Measurements from ENCODE around the gene SPACA4.

SPACA4 gene

DNA sequence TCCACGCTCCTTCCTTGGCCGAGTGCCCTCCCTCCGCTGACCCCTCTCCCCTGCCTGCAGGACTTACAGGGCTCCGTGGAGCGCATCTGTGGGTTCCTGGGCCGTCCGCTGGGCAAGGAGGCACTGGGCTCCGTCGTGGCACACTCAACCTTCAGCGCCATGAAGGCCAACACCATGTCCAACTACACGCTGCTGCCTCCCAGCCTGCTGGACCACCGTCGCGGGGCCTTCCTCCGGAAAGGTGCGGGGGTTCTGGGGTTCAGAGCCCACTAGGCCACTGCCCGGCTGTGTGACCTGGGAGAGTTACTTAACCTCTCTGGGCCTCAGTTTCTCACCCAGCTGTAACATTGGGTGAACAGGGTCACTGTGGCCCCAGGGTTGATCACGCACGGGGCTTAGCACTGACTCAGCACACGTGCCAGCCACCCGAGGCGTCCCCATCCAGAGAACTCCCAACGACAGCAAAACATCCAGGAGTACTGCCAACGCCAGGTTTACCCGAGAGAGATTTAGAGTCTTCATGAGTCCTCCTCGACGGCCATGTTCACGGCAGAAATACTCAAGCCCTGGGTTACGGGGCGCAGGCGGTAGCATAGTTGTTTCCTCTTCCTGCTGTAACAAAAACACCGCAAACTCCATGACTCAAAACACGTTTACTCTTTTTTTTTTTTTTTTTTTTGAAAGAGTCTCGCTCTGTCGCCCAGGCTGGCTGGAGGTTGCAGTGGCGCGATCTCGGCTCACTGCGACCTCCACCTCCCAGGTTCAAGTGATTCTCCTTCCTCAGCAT, 9.7 kb upstream of the SPACA4 start:
- DNase-seq (ENCODE audit: low spot score), result no peak

- no peak for DNase-seq (ENCODE audit: low spot score)
Observed at GRCh38 chr19:48598996-48599700, 7.4 kb upstream of the SPACA4 start.

DNA sequence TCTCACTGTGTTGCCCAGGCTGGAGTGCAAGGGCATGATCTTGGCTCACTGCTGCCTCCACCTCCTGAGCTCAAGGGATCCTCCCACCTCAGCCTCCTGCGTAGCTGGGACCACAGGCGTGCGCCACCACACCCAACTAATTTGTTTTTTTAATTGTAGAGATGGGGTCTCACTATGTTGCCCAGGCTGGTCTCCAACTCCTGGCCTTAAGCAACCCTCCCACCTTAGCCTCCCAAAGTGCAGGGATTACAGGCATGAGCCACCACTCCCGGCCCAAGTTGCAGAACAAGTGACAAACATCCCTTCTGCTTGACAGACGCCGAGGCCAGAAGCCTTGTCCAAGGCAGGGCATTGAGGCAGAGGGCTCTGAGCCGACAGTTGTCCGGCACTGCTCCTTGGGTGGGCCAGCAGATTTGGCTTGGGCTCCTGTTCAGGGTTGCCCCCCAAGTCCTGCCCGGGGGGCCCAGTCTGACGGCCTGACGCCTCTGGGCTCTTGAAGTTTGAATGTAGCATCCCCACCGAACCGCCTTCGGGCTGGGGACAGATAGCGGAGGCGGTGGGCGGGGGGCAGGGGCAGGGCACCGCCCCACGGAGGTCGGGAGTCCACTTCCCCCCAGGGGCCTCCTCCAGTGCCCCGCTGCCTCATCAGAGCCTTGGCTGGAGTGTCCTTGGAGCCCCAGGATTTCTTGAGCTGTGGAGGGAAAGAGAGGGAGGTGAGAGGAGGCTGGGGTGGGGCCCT, 5.7 kb upstream of the SPACA4 start:
- DNase-seq (ENCODE audit: low spot score), result no peak

DNA sequence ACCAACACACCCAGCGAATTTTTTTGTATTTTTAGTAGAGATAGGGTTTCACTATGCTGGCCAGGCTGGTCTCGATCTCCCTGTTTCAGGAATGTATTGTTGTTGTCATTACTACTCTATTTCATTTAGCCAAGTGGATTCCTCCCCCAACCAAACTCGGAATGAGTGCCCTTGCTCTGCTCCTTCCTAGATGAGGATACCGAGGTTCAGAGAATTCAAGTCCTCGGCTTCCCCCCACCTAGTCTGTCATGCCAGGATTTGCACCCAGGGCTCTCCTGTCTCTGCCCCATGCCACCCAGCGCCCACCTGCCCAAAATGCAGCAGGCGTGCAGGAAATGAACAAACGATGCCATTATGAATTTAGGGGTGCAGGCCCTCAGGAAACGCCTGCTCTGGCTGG, 3.5 kb upstream of the SPACA4 start:
- no peak for DNase-seq (ENCODE audit: low spot score)

DNA sequence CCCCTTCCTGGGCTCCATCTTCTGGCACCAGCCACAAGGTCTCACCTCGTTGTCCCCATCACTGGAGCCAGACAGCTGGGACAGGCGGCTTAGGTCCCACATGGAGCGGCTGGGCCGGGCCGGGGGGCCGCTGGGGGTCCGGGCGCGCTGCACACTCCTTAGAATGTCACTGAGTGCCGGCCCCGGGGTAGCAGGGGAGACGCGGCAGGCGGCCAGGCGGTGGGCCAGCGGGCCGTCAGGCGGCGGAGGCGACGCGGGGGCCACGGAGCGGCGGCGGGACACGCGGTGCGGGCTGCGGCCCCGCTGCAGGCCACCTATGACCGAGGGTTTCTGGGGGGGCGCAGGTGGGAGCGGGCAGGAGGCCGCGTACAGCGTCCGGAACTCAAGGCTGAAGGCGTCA, 3.1 kb upstream of the SPACA4 start:
- no peak for DNase-seq (ENCODE audit: low spot score)

DNA sequence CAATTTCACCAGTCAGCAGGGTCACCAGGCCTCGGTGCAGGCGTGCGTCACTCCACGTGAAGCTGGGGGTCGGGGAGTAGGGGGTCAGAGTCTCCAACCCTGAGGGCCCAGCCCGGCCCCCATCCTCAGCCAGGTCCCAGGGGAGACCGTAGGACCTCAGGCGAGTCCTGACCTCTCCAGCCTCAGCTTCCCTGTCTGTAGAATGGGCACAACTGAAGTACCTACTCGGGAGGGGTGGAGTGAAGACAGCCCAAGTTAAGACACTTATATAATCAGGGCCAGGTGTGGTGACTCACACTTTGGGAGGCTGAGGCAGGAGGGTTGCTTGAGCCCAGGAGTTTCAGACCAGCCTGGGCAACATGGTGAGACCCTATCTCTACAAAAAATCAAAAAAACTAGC, 2.7 kb upstream of the SPACA4 start:
- no peak for DNase-seq (ENCODE audit: low spot score)

DNA sequence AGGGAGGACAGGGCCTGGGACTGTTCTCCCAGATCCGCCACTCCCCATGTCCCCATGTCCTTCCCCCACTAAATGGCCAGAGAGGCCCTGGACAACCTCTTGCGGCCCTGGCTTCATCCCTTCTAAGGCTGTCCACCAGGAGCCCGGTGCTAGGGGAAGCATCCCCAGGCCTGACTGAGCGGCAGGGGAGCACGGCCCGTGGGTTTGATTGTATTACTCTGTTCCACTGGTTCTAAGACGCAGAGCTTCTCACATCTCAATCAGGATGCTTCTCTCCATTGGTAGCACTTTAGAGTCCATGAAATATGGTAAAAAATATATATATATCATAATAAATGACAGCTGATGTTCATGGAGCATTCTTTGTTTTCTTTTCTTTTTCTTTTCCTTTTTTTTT, 815 bp downstream of the SPACA4 start:
- no peak for DNase-seq (ENCODE audit: low spot score)

DNA sequence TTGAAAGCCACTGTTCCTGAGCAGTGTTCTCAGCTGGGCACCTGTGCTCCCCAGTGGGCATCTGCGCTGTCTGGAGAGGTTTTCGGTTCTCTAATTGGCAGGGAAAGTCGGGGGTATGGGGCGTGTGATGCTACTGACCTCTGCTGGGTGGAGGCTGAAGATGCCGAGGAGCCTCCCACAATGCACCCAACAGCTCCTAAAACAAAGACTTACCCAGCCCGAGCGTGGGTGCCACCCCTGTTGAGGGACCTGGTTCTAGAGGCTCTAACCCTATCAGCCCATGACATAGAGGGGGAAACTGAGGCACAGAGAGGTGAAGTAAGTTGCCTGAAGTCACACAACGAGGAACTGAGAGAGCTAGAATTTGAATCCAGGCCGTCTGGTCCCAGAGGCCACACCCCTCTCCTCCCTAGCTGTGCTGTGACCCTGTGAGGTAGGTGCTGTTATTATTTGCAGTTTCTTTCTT, 2.3 kb downstream of the SPACA4 start:
- DNase-seq (ENCODE audit: low spot score), result peak; percentile 69

DNA sequence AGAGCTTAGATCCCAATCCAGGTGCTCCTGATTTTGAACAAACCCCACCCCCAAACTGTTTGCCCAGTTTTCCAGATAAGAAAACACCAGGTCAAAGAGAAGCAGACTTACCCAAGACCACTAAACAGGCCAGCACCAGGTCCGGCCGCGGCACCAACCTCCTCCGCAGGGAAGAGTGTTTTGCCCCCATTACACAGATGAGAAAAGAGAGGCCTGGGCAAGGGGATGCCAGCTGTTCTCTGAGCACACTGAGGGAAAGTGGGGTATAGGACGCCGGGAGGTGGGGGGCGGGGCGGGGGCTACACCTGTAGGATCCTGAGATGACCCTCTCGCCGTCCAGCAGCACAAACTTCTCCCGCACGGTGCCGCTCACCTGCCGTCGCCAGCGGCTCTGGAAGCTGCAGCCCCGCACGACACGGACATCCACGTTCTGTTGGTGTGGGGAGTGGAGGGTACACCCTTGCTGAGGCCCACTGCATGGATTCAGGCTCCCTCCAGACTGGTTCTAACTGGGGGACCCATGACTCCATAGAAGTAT, 3.1 kb downstream of the SPACA4 start:
- DNase-seq (ENCODE audit: low spot score), result no peak

GRCh38 chr19:48611872-48612271, 5.3 kb downstream of the SPACA4 start:
- DNase-seq (ENCODE audit: low spot score), result no peak

GRCh38 chr19:48613024-48613851, 6.7 kb downstream of the SPACA4 start:
- DNase-seq (ENCODE audit: low spot score), result no peak

- DNase-seq (ENCODE audit: low spot score), result no peak
Observed at GRCh38 chr19:48613852-48614435, 7.4 kb downstream of the SPACA4 start.

- DNase-seq (ENCODE audit: low spot score), result no peak
Observed at GRCh38 chr19:48614436-48615230, 8.1 kb downstream of the SPACA4 start, which contains the start of gene FAM83E. TSS of gene FAM83E (minus strand) at chr19:48615076. CDS start at chr19:48613372, 1,704 bp downstream.

GRCh38 chr19:48615231-48616040, 8.9 kb downstream of the SPACA4 start:
- no peak for DNase-seq (ENCODE audit: low spot score)

GRCh38 chr19:48616041-48616436, 9.5 kb downstream of the SPACA4 start:
- no peak for DNase-seq (ENCODE audit: low spot score)

- no peak for DNase-seq (ENCODE audit: low spot score)
Observed at GRCh38 chr19:48616491-48617056, 10.0 kb downstream of the SPACA4 start.

- no peak for DNase-seq (ENCODE audit: low spot score)
Observed at GRCh38 chr19:48617146-48617937, 10.8 kb downstream of the SPACA4 start.

DNA sequence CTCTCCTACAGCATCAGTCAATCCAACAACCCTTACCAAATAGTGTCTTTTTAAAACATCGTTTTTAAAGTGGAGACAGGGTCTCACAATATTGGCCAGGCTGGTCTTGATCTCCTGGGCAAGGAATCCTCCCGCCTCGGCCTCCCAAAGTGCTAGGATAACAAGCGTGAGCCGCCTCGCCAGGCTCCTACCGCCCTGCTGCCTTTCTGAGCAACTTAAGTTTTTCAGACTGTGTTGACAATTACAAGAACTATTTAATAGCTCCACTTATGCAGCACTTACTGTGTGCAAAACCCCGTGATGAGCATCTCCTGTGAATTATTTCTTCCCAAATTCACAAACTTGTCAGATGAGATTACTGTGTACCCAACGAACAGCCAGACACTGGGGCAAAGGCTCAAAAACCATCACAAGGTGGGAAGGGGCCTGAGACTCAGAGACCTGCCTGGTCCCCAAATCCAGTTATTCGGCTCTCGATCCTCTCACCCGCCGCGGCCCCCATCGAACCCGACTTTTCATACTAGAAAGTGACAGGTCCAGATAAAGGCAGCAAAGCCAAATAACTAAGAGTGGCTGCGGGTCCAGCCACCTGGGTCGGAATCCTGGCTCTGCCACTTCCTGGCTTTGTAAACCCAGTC, 11.9 kb downstream of the SPACA4 start:
- DNase-seq (ENCODE audit: low spot score), result no peak

All from hepatic stellate cell (primary cell).